Activated T-helper 1 cell treated with anti-CD3 and anti-CD28 coated beads, Interleukin-12 subunit alpha, Interleukin-12 subunit beta, Interleukin-2, Interleukin-4 antibody, amounts not matched to agents 30 ng/mL and 10 ng/mL and 1 ng/mL, durations not matched to agents 14 hours and 24 hours and 36 hours (primary cell): ENCODE measurements around the gene METAP1D. TPM values are rescaled to one million over a fixed set of nuclear protein-coding genes. Genes with fewer than 3 reads are reported as not detected.

Source experiments
- DNase-seq: peaks from one replicate; pipeline ENCODE4 v3.0.0; 2021; ENCODE audit warnings: low spot score
- H3K27ac Mint-ChIP-seq: one replicate; pipeline ENCODE4 v1.8.0; 2021; ENCODE audit warnings: mild to moderate bottlenecking, mixed read lengths
- H3K27me3 Mint-ChIP-seq: one replicate; pipeline ENCODE4 v1.8.0; 2022; ENCODE audit warnings: mild to moderate bottlenecking, moderate library complexity, mixed read lengths; ENCODE audit not compliant: insufficient read depth
- H3K36me3 Mint-ChIP-seq: one replicate; pipeline ENCODE4 v1.8.0; 2021; ENCODE audit warnings: low read depth, mixed read lengths
- H3K4me1 Mint-ChIP-seq: one replicate; pipeline ENCODE4 v1.8.0; 2021; ENCODE audit warnings: low read depth, mixed read lengths
- H3K4me3 Mint-ChIP-seq: one replicate; pipeline ENCODE4 v1.8.0; 2021; ENCODE audit warnings: mild to moderate bottlenecking, moderate library complexity, mixed read lengths
- H3K9me3 Mint-ChIP-seq: one replicate; pipeline ENCODE4 v1.8.0; 2021; ENCODE audit warnings: mixed read lengths
- intact Hi-C: fragments of 100-400 bp; cut with micrococcal nuclease; formaldehyde crosslinking; loops from one replicate; pipeline ENCODE4 v1.15.1; 2024
- total RNA-seq: library from RNA; stranded (reverse); gene quantifications from 2 replicates; pipeline ENCODE4 v1.2.3, GENCODE V29; 2022

The METAP1D gene
- total RNA-seq, 1 donor from 2014 or later: 5.4 TPM

GRCh38 chr2:172095146-172095904, 95.6 kb downstream of the METAP1D start:
- Mint-ChIP-seq H3K9me3 (no peaks in the 10 kb centered on the region), H3K36me3 (peaks cover 6% of the 10 kb centered on the region), H3K27me3 (peaks cover 73% of the 10 kb centered on the region), H3K4me1 (peaks cover 39% of the 10 kb centered on the region), H3K27ac (peak overlapping the region; percentile 48), H3K4me3 (peak overlapping the region; percentile 81)
- intact Hi-C loops: loop anchor here (1.0 kb wide), 2 partner anchors 8 to 10 kb away; partner anchors contain the start of gene DLX1
- peak; percentile 60 for DNase-seq

- Mint-ChIP-seq H3K27me3 (peaks cover 70% of the 10 kb centered on the region), H3K9me3 (no peaks in the 10 kb centered on the region), H3K27ac (peak overlapping the region; percentile 48), H3K36me3 (peaks cover 6% of the 10 kb centered on the region), H3K4me3 (peak overlapping the region; percentile 81), H3K4me1 (peaks cover 39% of the 10 kb centered on the region)
- intact Hi-C loops: loop anchor here (1.0 kb wide), 2 partner anchors 7 to 11 kb away; partner anchors contain the start of gene DLX1
- no peak for DNase-seq
Measured at GRCh38 chr2:172095905-172096625, 96.3 kb downstream of the METAP1D start.

- no peak for DNase-seq
- Mint-ChIP-seq H3K4me3 (peak overlapping the region; percentile 70), H3K36me3 (peaks cover 6% of the 10 kb centered on the region), H3K27me3 (peaks cover 69% of the 10 kb centered on the region), H3K9me3 (no peaks in the 10 kb centered on the region), H3K4me1 (peaks cover 45% of the 10 kb centered on the region), H3K27ac (peak overlapping the region; percentile 52)
- intact Hi-C loops: no loop called here
Measured at GRCh38 chr2:172096626-172097547, 97.1 kb downstream of the METAP1D start.

GRCh38 chr2:172097557-172098131, 97.9 kb downstream of the METAP1D start:
- DNase-seq: no peak
- Mint-ChIP-seq H3K36me3 (peaks cover 6% of the 10 kb centered on the region), H3K27me3 (peaks cover 69% of the 10 kb centered on the region), H3K9me3 (no peaks in the 10 kb centered on the region), H3K4me3 (no peak overlapping the region), H3K4me1 (peaks cover 48% of the 10 kb centered on the region), H3K27ac (no peak overlapping the region)
- intact Hi-C loops: no loop called here

GRCh38 chr2:172098287-172098649, 98.5 kb downstream of the METAP1D start:
- no peak for DNase-seq
- H3K27ac Mint-ChIP-seq: peak overlapping the region; percentile 73

GRCh38 chr2:172098650-172099471, 99.1 kb downstream of the METAP1D start:
- Mint-ChIP-seq H3K36me3 (peaks cover 6% of the 10 kb centered on the region), H3K4me3 (peak overlapping the region; percentile 42), H3K4me1 (peaks cover 47% of the 10 kb centered on the region), H3K27me3 (peaks cover 68% of the 10 kb centered on the region), H3K27ac (peak overlapping the region; percentile 73), H3K9me3 (no peaks in the 10 kb centered on the region)
- DNase-seq: no peak
- intact Hi-C loops: no loop called here

More at GRCh38 chr2:172098287-172098649, 98.5 kb downstream of the METAP1D start:
- Mint-ChIP-seq H3K36me3 (peaks cover 6% of the 10 kb centered on the region), H3K4me3 (peak overlapping the region; percentile 42), H3K4me1 (peaks cover 47% of the 10 kb centered on the region), H3K27me3 (peaks cover 68% of the 10 kb centered on the region), H3K9me3 (no peaks in the 10 kb centered on the region)
- intact Hi-C loops: no loop called here

- Mint-ChIP-seq H3K4me1 (peaks cover 50% of the 10 kb centered on the region), H3K27ac (no peak overlapping the region)
Measured at GRCh38 chr2:172099472-172100079, 99.8 kb downstream of the METAP1D start.

GRCh38 chr2:172100080-172100934, 100.6 kb downstream of the METAP1D start:
- H3K27me3 Mint-ChIP-seq: peaks cover 70% of the 10 kb centered on the region
- intact Hi-C loops: loop anchor here (5.0 to 10.0 kb wide), 4 partner anchors 286 to 1383 kb away; partner anchors contain the start of genes GAD1, GORASP2 and SP5
- H3K36me3 Mint-ChIP-seq: peaks cover 8% of the 10 kb centered on the region
- no peaks in the 10 kb centered on the region for H3K9me3 Mint-ChIP-seq
- DNase-seq: no peak
- peaks cover 52% of the 10 kb centered on the region for H3K4me1 Mint-ChIP-seq
- H3K27ac Mint-ChIP-seq: peak overlapping the region; percentile 61
- peak overlapping the region; percentile 33 for H3K4me3 Mint-ChIP-seq

More at GRCh38 chr2:172099472-172100079, 99.8 kb downstream of the METAP1D start:
- H3K4me3 Mint-ChIP-seq: no peak overlapping the region
- H3K36me3 Mint-ChIP-seq: peaks cover 6% of the 10 kb centered on the region
- intact Hi-C loops: loop anchor here (5.0 to 10.0 kb wide), 4 partner anchors 285 to 1382 kb away; partner anchors contain the start of genes GAD1, GORASP2 and SP5
- no peak for DNase-seq
- H3K9me3 Mint-ChIP-seq: no peaks in the 10 kb centered on the region
- H3K27me3 Mint-ChIP-seq: peaks cover 68% of the 10 kb centered on the region

GRCh38 chr2:172100935-172101820, 101.4 kb downstream of the METAP1D start:
- Mint-ChIP-seq H3K27me3 (peaks cover 70% of the 10 kb centered on the region), H3K4me1 (peaks cover 51% of the 10 kb centered on the region), H3K9me3 (no peaks in the 10 kb centered on the region), H3K4me3 (peak overlapping the region; percentile 71), H3K27ac (peak overlapping the region; percentile 82), H3K36me3 (peaks cover 6% of the 10 kb centered on the region)
- intact Hi-C loops: loop anchor here (5.0 to 10.0 kb wide), 4 partner anchors 286 to 1384 kb away; partner anchors contain the start of genes GAD1, GORASP2 and SP5
- no peak for DNase-seq
